GM12865 (cell line): ENCODE data around the gene KLHL12.

ENCODE experiments used
- DNase-seq: peaks from one replicate; pipeline ENCODE4 v3.0.0; 2010; ENCODE audit warnings: low read depth
- H3K4me3 ChIP-seq: 2 replicates; pipeline ENCODE4 v1.5.1; 2011; ENCODE audit warnings: mild to moderate bottlenecking, low read depth, low read length, control low read depth
- CTCF ChIP-seq: IDR thresholded peaks from 2 replicates; pipeline ENCODE4 v1.5.1; 2011; ENCODE audit warnings: low read length, control low read depth, low read depth, inconsistent platforms; ENCODE audit not compliant: insufficient read depth; ENCODE audit errors: missing control alignments

Gene KLHL12

GRCh38 chr1:202844935-202845334, 82.1 kb downstream of the KLHL12 start:
- DNase-seq, result no peak
- H3K4me3 ChIP-seq, result no peak overlapping the region
- no peak for TF ChIP-seq CTCF

- no peak overlapping the region for H3K4me3 ChIP-seq
- no peak for TF ChIP-seq CTCF
- DNase-seq, result no peak
These were observed 82.8 kb downstream of the KLHL12 start for GRCh38 chr1:202844259-202844658.

- TF ChIP-seq CTCF, result no peak
- no peak overlapping the region for H3K4me3 ChIP-seq
- DNase-seq, result no peak
These were observed 84.0 kb downstream of the KLHL12 start for GRCh38 chr1:202843081-202843480.
